Prostate gland (tissue), 2 donors: Measurements from ENCODE around the gene CTSW. TPM values are rescaled to one million over a fixed set of nuclear protein-coding genes. Genes with fewer than 3 reads are reported as not detected.
"Not testable (repeated sequence)": the region's sequence is repeated elsewhere in the genome, so short reads cannot be mapped to it uniquely, and the experiment has no call there.

Experiments used
- DNase-seq: peaks from one replicate; pipeline ENCODE4 v3.0.0-alpha.2; 2019; ENCODE audit warnings: low spot score
- H3K27ac ChIP-seq, 2 donors: fragments of 200-600 bp; sonication (generic); 2 replicates each; pipeline ENCODE4 v1.5.1; 2017 to 2019
- H3K27me3 ChIP-seq: fragments of 200-600 bp; sonication (generic); replicated peaks from 2 replicates; pipeline ENCODE4 v1.5.1; 2019; ENCODE audit not compliant: insufficient read depth
- H3K36me3 ChIP-seq, 2 donors: fragments of 200-600 bp; sonication (generic); 1 replicate in 1 of 2; 2 replicates in 1 of 2; pipeline versions ENCODE4 v1.5.1 to v1.8.1; 2017 to 2019
- H3K4me1 ChIP-seq: fragments of 200-600 bp; sonication (generic); replicated peaks from 2 replicates; pipeline ENCODE4 v1.5.1; 2019
- H3K4me3 ChIP-seq, 2 donors: fragments of 200-600 bp; sonication (generic); 2 replicates each; pipeline ENCODE4 v1.5.1; 2017 to 2019
- H3K9me3 ChIP-seq: fragments of 200-600 bp; sonication (generic); 2 replicates; pipeline ENCODE4 v1.5.1; 2017
- POLR2A ChIP-seq: fragments of 450-650 bp; IDR thresholded peaks from one replicate; pipeline ENCODE4 v1.6.1; 2016; ENCODE audit warnings: antibody characterized with exemption, mild to moderate bottlenecking
- POLR2AphosphoS5 ChIP-seq: sonication (generic); formaldehyde crosslinking; IDR thresholded peaks from one replicate; pipeline ENCODE4 v1.6.1; 2017; ENCODE audit warnings: antibody characterized with exemption
- WGBS: methylation state at CpG from one replicate; pipeline ENCODE4 v1.1.5; 2018; 5-methylcytosine and 5-hydroxymethylcytosine counted together
- intact Hi-C: fragments of 100-400 bp; cut with DNase I; formaldehyde crosslinking; loops from one replicate; pipeline ENCODE4 v1.14.2; 2022
- total RNA-seq, 2 donors: library from RNA; depleted of rRNA; stranded (reverse); fragments of >200 nt; gene quantifications; one replicate each; pipeline ENCODE4 v1.1.0, GENCODE V29; 2016
- TF ChIP-seq, protein P1 (sequence below), 4 experiments: fragments of 200-600 bp in 2 of 4; fragments of 450-650 bp in 2 of 4; sonication (generic) in 2 of 4; IDR thresholded peaks; 1 replicate in 3 of 4; 2 replicates in 1 of 4; pipeline ENCODE4 v1.5.1; 2016 to 2019; ENCODE audit warnings: antibody characterized with exemption in 4 of 4, mild to moderate bottlenecking in 2 of 4, moderate library complexity in 2 of 4

The CTSW gene
- total RNA-seq, 2 donors from 2014 or later = 1.3 to 1.8 TPM

DNA sequence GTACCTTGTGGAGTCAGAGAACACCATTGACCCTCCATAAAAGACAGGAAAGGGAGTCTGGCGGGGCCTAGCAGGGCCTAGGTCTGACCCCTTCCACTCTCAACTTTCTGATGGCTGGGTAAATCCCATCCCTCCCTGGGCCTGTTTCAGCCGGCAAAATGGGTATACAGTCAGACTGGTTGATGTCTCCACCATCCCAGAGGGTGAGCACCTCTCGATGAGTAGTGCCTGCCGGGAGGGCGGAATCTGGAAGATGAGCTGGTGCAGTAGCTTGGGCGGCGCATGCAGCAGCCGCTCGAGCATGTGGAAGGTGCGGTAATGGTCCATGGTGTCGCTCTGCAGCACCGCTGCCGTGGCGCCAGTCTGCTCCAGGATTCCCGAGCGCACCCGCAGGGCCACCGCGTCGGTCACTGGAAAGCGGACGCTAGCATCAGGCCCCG, 8.1 kb downstream of the CTSW start:
- Histone ChIP-seq H3K36me3 (no peaks in the 10 kb centered on the region), H3K4me3 (peak overlapping the region; percentile 54 to 58), H3K27me3 (no peaks in the 10 kb centered on the region), H3K27ac (peak overlapping the region; percentile 89 to 93), H3K4me1 (peaks cover 17% of the 10 kb centered on the region), H3K9me3 (no peaks in the 10 kb centered on the region)
- intact Hi-C loops = loop anchor here (2.0 kb wide), 2 partner anchors 31 to 73 kb away; partner anchors contain the start of gene SART1
- no peak for DNase-seq
- no peak for TF ChIP-seq POLR2AphosphoS5
- no peak for TF ChIP-seq POLR2A
- 2% methylated on average over 18 of the region's 23 CpGs for WGBS

DNA sequence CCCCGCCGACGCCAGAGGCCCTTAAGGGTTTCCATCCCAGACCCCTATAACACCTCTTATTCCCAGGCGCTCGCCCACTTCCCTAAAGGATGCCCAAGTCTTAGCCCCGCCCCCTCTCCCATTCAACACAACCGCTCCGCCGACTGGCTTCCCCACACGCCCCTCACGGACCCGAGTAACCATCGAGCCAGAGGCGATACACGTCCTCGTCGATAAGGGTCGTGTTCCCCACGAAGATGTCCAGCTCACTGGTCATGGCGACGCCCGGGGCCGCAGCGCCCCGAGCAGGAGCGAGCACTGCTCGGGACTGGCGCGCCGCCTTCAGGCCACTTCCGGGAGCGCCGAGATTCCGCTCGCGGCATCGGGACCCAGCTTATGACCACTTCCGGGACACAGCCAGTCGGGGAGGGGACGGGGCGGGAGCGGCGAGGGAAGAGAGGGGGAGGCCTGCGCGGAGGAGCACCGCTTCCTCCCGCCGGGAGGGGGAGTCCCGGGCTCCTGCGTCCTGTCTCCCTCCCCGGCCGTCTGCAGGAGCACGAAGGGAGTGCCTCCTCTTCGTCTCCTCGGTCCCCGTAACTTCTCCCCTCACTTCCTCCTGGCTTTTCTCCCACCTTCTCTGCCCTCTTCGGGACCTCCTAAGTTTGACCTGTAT, 8.7 kb downstream of the CTSW start, which contains the start of gene FIBP:
Gene FIBP, minus strand, starts transcription at position 309 of the 652 bp plus-strand sequence. Its CDS starts 53 bp downstream, at position 256.
- no peaks in the 10 kb centered on the region for H3K36me3 ChIP-seq
- H3K4me1 ChIP-seq = peaks cover 17% of the 10 kb centered on the region
- H3K4me3 ChIP-seq = peak within 1 kb of the TSS; percentile 54 to 58
- no peaks in the 10 kb centered on the region for H3K9me3 ChIP-seq
- DNase-seq = peak; percentile 97
- intact Hi-C loops = loop anchor here (2.0 kb wide), 2 partner anchors 31 to 73 kb away; partner anchors contain the start of gene SART1
- no peaks in the 10 kb centered on the region for H3K27me3 ChIP-seq
- WGBS = under 1% methylated on average over 54 of the region's 57 CpGs
- peak; percentile 80 for TF ChIP-seq POLR2A
- TF ChIP-seq, protein P1, sequence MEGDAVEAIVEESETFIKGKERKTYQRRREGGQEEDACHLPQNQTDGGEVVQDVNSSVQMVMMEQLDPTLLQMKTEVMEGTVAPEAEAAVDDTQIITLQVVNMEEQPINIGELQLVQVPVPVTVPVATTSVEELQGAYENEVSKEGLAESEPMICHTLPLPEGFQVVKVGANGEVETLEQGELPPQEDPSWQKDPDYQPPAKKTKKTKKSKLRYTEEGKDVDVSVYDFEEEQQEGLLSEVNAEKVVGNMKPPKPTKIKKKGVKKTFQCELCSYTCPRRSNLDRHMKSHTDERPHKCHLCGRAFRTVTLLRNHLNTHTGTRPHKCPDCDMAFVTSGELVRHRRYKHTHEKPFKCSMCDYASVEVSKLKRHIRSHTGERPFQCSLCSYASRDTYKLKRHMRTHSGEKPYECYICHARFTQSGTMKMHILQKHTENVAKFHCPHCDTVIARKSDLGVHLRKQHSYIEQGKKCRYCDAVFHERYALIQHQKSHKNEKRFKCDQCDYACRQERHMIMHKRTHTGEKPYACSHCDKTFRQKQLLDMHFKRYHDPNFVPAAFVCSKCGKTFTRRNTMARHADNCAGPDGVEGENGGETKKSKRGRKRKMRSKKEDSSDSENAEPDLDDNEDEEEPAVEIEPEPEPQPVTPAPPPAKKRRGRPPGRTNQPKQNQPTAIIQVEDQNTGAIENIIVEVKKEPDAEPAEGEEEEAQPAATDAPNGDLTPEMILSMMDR (IDR thresholded peaks at IDR 0.05) = peak; percentile 83 to 99 (median 96)
- peak; percentile 96 for TF ChIP-seq POLR2AphosphoS5
- peak within 1 kb of the TSS; percentile 89 to 93 for H3K27ac ChIP-seq

DNA sequence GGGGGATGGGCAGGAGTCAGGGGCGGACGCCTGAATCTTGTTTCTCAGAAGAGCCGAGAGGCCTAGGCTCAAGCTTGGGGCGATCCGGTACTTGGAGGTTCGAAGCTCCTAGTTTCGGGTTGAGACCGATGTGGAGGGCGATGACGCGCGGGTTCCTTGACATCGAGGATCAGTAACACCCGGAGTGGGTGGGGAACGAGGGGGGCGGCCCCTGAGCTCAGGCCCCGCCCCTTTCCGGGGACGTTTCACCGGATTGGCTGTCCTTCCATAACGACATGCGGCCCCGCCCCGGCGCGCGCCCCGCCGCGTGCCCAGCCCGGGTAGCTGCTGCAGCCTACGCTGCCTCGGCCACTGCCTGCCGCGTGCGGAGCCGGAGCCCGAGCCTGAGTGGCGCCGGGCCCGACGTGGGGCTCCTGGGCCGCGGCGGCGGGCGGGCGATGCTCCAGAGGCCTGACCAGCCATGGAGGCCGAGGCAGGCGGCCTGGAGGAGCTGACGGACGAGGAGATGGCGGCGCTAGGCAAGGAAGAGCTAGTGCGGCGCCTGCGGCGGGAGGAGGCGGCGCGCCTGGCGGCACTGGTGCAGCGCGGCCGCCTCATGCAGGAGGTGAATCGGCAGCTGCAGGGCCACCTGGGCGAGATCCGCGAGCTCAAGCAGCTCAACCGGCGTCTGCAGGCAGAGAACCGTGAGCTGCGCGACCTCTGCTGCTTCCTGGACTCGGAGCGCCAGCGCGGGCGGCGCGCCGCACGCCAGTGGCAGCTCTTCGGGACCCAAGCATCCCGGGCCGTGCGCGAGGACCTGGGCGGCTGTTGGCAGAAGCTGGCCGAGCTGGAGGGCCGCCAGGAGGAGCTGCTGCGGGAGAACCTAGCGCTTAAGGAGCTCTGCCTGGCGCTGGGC, 10.9 kb downstream of the CTSW start, which contains the start of gene CCDC85B:
Gene CCDC85B, plus strand, starts transcription at position 350 of the 895 bp plus-strand sequence. Its CDS starts 111 bp downstream, at position 461.
- Histone ChIP-seq H3K27ac (peak within 1 kb of the TSS; percentile 89 to 93), H3K9me3 (no peaks in the 10 kb centered on the region), H3K4me1 (peaks cover 17% of the 10 kb centered on the region), H3K4me3 (peak within 1 kb of the TSS; percentile 52 to 73), H3K27me3 (no peaks in the 10 kb centered on the region), H3K36me3 (no peaks in the 10 kb centered on the region)
- DNase-seq = peak; percentile 98
- intact Hi-C loops = loop anchor here (1.0 kb wide), 1 partner anchor 28 kb away; no protein-coding TSS in a partner anchor
- TF ChIP-seq POLR2A = peak; percentile 88
- TF ChIP-seq, protein P1 (IDR thresholded peaks at IDR 0.05) = peak in 3 of 4 experiments; percentile 5 to 43 (median 34)
- TF ChIP-seq POLR2AphosphoS5 = peak; percentile 90
- under 1% methylated on average over 79 of the region's 94 CpGs for WGBS

DNA sequence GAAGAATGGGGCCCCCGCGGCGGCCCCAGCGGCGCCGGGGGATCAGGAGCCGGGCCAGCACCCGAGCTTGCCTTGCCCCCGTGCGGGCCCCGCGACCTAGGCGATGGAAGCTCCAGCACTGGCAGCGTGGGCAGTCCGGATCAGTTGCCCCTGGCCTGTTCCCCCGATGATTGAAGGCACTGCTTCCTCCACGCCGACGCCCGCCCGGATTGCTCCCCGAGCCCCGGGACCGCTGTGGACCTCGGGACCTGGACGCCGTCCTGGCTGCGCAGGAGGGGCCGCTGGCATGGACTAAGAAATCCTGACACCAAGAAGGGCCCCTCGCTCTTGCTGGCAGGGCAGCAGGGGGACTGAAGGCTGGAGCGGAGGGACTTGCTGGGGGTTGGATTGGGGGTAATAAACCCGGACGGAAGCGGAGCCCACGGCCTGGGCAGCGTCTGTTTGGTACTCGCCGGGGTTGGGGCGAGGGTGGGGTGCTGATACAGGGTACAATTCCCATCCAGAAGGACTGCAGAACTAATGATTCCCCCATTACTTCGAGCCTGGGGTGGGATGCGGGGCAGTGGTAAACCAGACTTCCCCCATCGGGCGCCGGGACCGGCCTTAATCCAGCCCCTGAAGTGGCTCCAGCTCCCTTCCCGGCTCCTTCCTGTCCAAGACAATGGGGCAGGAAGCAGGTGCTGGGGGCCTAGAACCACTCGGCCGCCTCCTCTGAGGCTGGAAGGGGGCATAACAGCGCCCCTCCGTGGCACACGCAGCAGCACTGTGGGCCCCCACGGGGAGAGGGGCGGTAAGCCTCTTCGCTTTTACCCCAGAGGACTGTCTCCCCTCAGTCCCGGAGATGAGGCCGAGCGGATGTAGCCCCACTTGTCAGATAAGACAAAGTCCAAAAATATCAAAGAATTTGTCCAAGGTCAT, 11.8 kb downstream of the CTSW start:
- Histone ChIP-seq H3K4me1 (peaks cover 17% of the 10 kb centered on the region), H3K27ac (peak overlapping the region; percentile 89 to 93), H3K36me3 (no peaks in the 10 kb centered on the region), H3K9me3 (no peaks in the 10 kb centered on the region), H3K27me3 (no peaks in the 10 kb centered on the region), H3K4me3 (peak overlapping the region; percentile 52 to 73)
- WGBS = 14% methylated on average over 44 of the region's 57 CpGs
- TF ChIP-seq, protein P1 (IDR thresholded peaks at IDR 0.05) = no peak
- DNase-seq = no peak
- intact Hi-C loops = no loop called here

DNA sequence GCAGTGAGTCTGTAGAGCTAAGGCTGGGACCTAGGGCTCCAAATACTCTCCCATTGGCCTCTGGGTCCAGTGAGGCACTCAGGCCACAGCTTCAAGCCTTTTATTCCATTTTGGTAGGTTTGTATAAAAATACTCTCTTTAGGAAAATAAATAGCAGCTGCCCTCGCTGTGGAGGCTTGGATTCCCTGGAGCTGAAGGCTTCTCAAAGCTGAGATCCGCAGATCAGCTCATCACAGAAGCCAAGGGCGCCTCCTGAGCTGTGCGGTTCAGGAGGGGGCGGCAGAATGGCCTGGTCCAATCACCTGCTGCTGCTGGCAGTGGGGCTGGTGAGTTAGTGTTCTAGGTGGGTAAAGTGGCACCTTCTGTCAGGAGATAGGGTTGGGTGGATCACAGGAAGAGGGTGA, 12.5 kb downstream of the CTSW start:
- WGBS = 65% methylated on average over 5 of the region's 5 CpGs
- DNase-seq, H3K36me3 ChIP-seq, intact Hi-C loops, H3K27me3 ChIP-seq, H3K9me3 ChIP-seq: not testable (repeated sequence)
- H3K4me1 ChIP-seq = peaks cover 17% of the 10 kb centered on the region
- H3K27ac ChIP-seq = peak overlapping the region; percentile 89 to 93
- peak overlapping the region in 1 of 2 donors; percentile 73 for H3K4me3 ChIP-seq
